ENCODE measurements around the gene HOXD3. TPM values are rescaled to one million over a fixed set of nuclear protein-coding genes. Genes with fewer than 3 reads are reported as not detected.

HOXD3 gene
- total RNA-seq, 1 experiment from 2014 or later, result 1.2 TPM

DNA sequence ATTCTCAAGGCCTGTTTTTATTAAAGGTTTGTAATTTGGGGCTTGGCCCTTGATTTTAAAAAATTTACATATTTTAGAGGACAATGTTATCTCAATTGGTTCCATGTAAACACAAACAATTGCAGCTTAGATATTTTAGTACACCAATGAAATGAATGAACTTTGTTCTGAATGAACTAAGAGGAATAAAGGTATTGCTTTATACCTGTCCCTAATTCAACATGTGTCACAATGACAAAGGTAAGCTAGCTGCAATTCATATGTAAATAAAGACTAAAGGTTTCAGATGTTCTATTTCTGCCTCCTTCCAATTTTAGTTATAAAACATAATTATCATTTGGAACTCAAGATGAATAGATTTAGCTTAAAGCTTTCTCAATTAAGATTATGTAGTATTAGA, 42.8 kb downstream of the HOXD3 start:
- H3K4me3 Mint-ChIP-seq (ENCODE audit: unreplicated experiment), result no peak overlapping the region
- no peak for TF ChIP-seq CTCF (IDR thresholded peaks at IDR 0.05; ENCODE audit: insufficient read depth in 1 of 2, low read depth in 1 of 2, low read length in 1 of 2, severe bottlenecking in 1 of 2, unreplicated experiment in 1 of 2)
- no peak for DNase-seq
- Histone ChIP-seq H3K36me3 (ENCODE audit: control insufficient read depth, insufficient read depth, low read length) (no peaks in the 10 kb centered on the region), H3K27me3 (replicated peaks; ENCODE audit: control insufficient read depth, insufficient read depth, low read length) (no peaks in the 10 kb centered on the region), H3K4me3 (ENCODE audit: low read depth, low read length) (no peak overlapping the region), H3K9me3 (peaks cover 3% of the 10 kb centered on the region; the same call in 1 of the 2 replicates), H3K4me1 (no peaks in the 10 kb centered on the region)
- no peak overlapping the region for H3K27ac Mint-ChIP-seq (ENCODE audit: unreplicated experiment)
- intact Hi-C loops (cut with micrococcal nuclease; ENCODE audit: unreplicated experiment), result no loop called here
- CTCF ChIA-PET, result no interaction called here
- no TSS peak for BruUV-seq (replicated peaks)
- H3K9me3 Mint-ChIP-seq (ENCODE audit: unreplicated experiment), result no peaks in the 10 kb centered on the region
- peaks cover 20% of the 10 kb centered on the region for H3K27me3 Mint-ChIP-seq (ENCODE audit: insufficient read depth, unreplicated experiment)
- H3K36me3 Mint-ChIP-seq (ENCODE audit: insufficient read depth, unreplicated experiment), result no peaks in the 10 kb centered on the region
- POLR2A ChIA-PET, result no interaction called here
- H3K4me1 Mint-ChIP-seq (ENCODE audit: low read depth, unreplicated experiment), result no peaks in the 10 kb centered on the region

DNA sequence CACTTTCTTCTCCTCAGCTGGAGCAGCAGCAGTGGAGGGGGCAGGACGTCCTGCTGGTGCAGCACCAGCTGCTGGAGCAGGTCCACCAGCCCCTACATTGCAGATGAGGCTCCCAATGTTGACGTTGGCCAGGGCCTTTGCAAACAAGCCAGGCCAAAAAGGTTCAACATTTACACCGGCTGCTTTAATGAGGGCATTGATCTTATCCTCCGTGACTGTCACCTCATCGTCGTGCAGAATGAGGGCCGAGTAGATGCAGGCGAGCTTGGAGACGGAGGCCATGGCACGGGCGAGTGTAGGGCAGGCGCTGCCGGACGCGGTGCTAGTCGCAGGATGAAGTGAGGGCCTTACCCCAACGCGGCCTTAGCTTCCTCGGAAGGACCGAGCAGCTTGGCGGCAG, 43.9 kb downstream of the HOXD3 start:
- Histone ChIP-seq H3K36me3 (ENCODE audit: control insufficient read depth, insufficient read depth, low read length) (no peaks in the 10 kb centered on the region), H3K9me3 (peaks cover 3% of the 10 kb centered on the region; the same call in 1 of the 2 replicates)
- CTCF ChIA-PET, result no interaction called here

GRCh38 chr2:176202491-176202890, 45.4 kb downstream of the HOXD3 start:
- peaks cover 12% of the 10 kb centered on the region for H3K27me3 Mint-ChIP-seq (ENCODE audit: insufficient read depth, unreplicated experiment)
- no peak for TF ChIP-seq CTCF (IDR thresholded peaks at IDR 0.05; ENCODE audit: insufficient read depth in 1 of 2, low read depth in 1 of 2, low read length in 1 of 2, severe bottlenecking in 1 of 2, unreplicated experiment in 1 of 2)
- no TSS peak for BruUV-seq (replicated peaks)
- POLR2A ChIA-PET, result no interaction called here
- H3K4me1 Mint-ChIP-seq (ENCODE audit: low read depth, unreplicated experiment), result no peaks in the 10 kb centered on the region
- H3K27ac Mint-ChIP-seq (ENCODE audit: unreplicated experiment), result no peak overlapping the region
- DNase-seq, result no peak
- CTCF ChIA-PET, result no interaction called here
- H3K9me3 Mint-ChIP-seq (ENCODE audit: unreplicated experiment), result no peaks in the 10 kb centered on the region
- H3K36me3 Mint-ChIP-seq (ENCODE audit: insufficient read depth, unreplicated experiment), result no peaks in the 10 kb centered on the region
- Histone ChIP-seq H3K4me3 (ENCODE audit: low read depth, low read length) (no peak overlapping the region), H3K4me1 (no peaks in the 10 kb centered on the region), H3K27me3 (replicated peaks; ENCODE audit: control insufficient read depth, insufficient read depth, low read length) (no peaks in the 10 kb centered on the region), H3K9me3 (peaks cover 3% of the 10 kb centered on the region; the same call in 1 of the 2 replicates), H3K36me3 (ENCODE audit: control insufficient read depth, insufficient read depth, low read length) (no peaks in the 10 kb centered on the region)
- no peak overlapping the region for H3K4me3 Mint-ChIP-seq (ENCODE audit: unreplicated experiment)
- intact Hi-C loops (cut with micrococcal nuclease; ENCODE audit: unreplicated experiment), result no loop called here

More for the DNA sequence above, 43.9 kb downstream of the HOXD3 start:
- H3K4me1 ChIP-seq, result no peaks in the 10 kb centered on the region
- H3K4me3 Mint-ChIP-seq (ENCODE audit: unreplicated experiment), result no peak overlapping the region
- no peaks in the 10 kb centered on the region for H3K27me3 ChIP-seq (replicated peaks; ENCODE audit: control insufficient read depth, insufficient read depth, low read length)
- BruUV-seq (replicated peaks), result no TSS peak
- no peaks in the 10 kb centered on the region for H3K36me3 Mint-ChIP-seq (ENCODE audit: insufficient read depth, unreplicated experiment)
- intact Hi-C loops (cut with micrococcal nuclease; ENCODE audit: unreplicated experiment), result no loop called here
- no peak for TF ChIP-seq CTCF (IDR thresholded peaks at IDR 0.05; ENCODE audit: insufficient read depth in 1 of 2, low read depth in 1 of 2, low read length in 1 of 2, severe bottlenecking in 1 of 2, unreplicated experiment in 1 of 2)
- no peak overlapping the region for H3K27ac Mint-ChIP-seq (ENCODE audit: unreplicated experiment)
- DNase-seq, result no peak
- H3K4me3 ChIP-seq (ENCODE audit: low read depth, low read length), result no peak overlapping the region
- H3K9me3 Mint-ChIP-seq (ENCODE audit: unreplicated experiment), result no peaks in the 10 kb centered on the region
- POLR2A ChIA-PET, result no interaction called here
- H3K27me3 Mint-ChIP-seq (ENCODE audit: insufficient read depth, unreplicated experiment), result peaks cover 20% of the 10 kb centered on the region
- H3K4me1 Mint-ChIP-seq (ENCODE audit: low read depth, unreplicated experiment), result no peaks in the 10 kb centered on the region

All from Caco-2 (cell line).